OCI-LY1 (cell line): ENCODE results near the gene VSIG10L2.

ENCODE experiments used
- H2AFZ ChIP-seq: fragments of 200-600 bp; sonication (generic), shearing (Covaris generic); 2 replicates; pipeline ENCODE4 v1.6.0; 2014; ENCODE audit warnings: antibody characterized with exemption, mild to moderate bottlenecking, low read length
- H3F3A ChIP-seq: fragments of 200-600 bp; sonication (generic), shearing (Covaris generic); 2 replicates; pipeline ENCODE4 v1.6.0; 2014; ENCODE audit warnings: mild to moderate bottlenecking, antibody characterized with exemption, low read length, moderate library complexity; ENCODE audit not compliant: insufficient read depth
- H3K27ac ChIP-seq: fragments of 200-600 bp; sonication (generic); 2 replicates; pipeline ENCODE4 v1.5.1; 2014; ENCODE audit warnings: low read length, mixed run types, mild to moderate bottlenecking, low read depth; ENCODE audit not compliant: poor library complexity, severe bottlenecking
- H3K27me3 ChIP-seq: fragments of 200-600 bp; sonication (generic); 2 replicates; pipeline ENCODE4 v1.6.0; 2014; ENCODE audit warnings: antibody characterized with exemption, mild to moderate bottlenecking, low read length, moderate library complexity; ENCODE audit not compliant: insufficient read depth
- H3K36me3 ChIP-seq: fragments of 200-600 bp; sonication (generic); 2 replicates; pipeline ENCODE4 v1.6.1; 2014; ENCODE audit warnings: mild to moderate bottlenecking, antibody characterized with exemption, low read length, moderate library complexity, mixed read lengths; ENCODE audit not compliant: insufficient read depth
- H3K4me1 ChIP-seq: fragments of 200-600 bp; sonication (generic); 2 replicates; pipeline ENCODE4 v1.5.1; 2014; ENCODE audit warnings: mild to moderate bottlenecking, low read length, moderate library complexity; ENCODE audit not compliant: insufficient read depth, severe bottlenecking
- H3K4me2 ChIP-seq: fragments of 200-600 bp; sonication (generic), shearing (Covaris generic); 2 replicates; pipeline ENCODE4 v1.6.1; 2014; ENCODE audit warnings: low read length
- H3K4me3 ChIP-seq: fragments of 200-600 bp; sonication (generic); 2 replicates; pipeline ENCODE4 v1.5.1; 2014; ENCODE audit warnings: low read length, low read depth, mild to moderate bottlenecking, mixed read lengths; ENCODE audit not compliant: poor library complexity, severe bottlenecking
- H3K79me2 ChIP-seq: fragments of 200-600 bp; shearing (Covaris generic); 2 replicates; pipeline ENCODE4 v1.6.1; 2016; ENCODE audit warnings: mixed run types, low read length, mixed read lengths; ENCODE audit not compliant: insufficient read depth
- H3K9ac ChIP-seq: fragments of 200-600 bp; sonication (generic), shearing (Covaris generic); 2 replicates; pipeline ENCODE4 v1.6.1; 2014; ENCODE audit warnings: mild to moderate bottlenecking, low read length, mixed read lengths
- H3K9me2 ChIP-seq: fragments of 200-600 bp; sonication (generic), shearing (Covaris generic); 2 replicates; pipeline ENCODE4 v1.6.1; 2014; ENCODE audit warnings: low read depth, mild to moderate bottlenecking, low read length, mixed read lengths
- H3K9me3 ChIP-seq: fragments of 200-600 bp; shearing (Covaris generic); 2 replicates; pipeline ENCODE4 v1.6.1; 2014; ENCODE audit warnings: low read length, mixed read lengths
- H4K20me1 ChIP-seq: fragments of 200-600 bp; sonication (generic), shearing (Covaris generic); 2 replicates; pipeline ENCODE4 v1.6.0; 2016; ENCODE audit warnings: mild to moderate bottlenecking, low read length; ENCODE audit not compliant: insufficient read depth
- CTCF ChIP-seq: fragments of 200-600 bp; sonication (generic), shearing (Covaris generic); IDR thresholded peaks from 2 replicates; pipeline ENCODE4 v1.5.1; 2017; ENCODE audit warnings: mild to moderate bottlenecking, antibody characterized with exemption, low read length, moderate library complexity, mixed read lengths
- EZH2 ChIP-seq: fragments of 200-600 bp; sonication (generic), shearing (Covaris generic); IDR thresholded peaks from 2 replicates; pipeline ENCODE4 v1.8.0; 2017; ENCODE audit warnings: borderline replicate concordance, mixed run types, mild to moderate bottlenecking, antibody characterized with exemption, low read length, moderate library complexity, mixed read lengths

VSIG10L2 gene

GRCh38 chr11:125945797-125946520 is at the start of gene VSIG10L2:
TSS of gene VSIG10L2 (plus strand) at chr11:125946044. CDS start at chr11:125946056, 12 bp downstream.
- no peaks in the 10 kb centered on the region for H3K79me2 ChIP-seq

GRCh38 chr11:125901872-125902271 is 44.0 kb upstream of the VSIG10L2 start:
- H2AFZ ChIP-seq = no peak overlapping the region
- no peaks in the 10 kb centered on the region for H3K27me3 ChIP-seq
- H3K4me1 ChIP-seq = peaks cover 10% of the 10 kb centered on the region
- H3K9me2 ChIP-seq = no peaks in the 10 kb centered on the region
- no peaks in the 10 kb centered on the region for H3K9me3 ChIP-seq
- H3K36me3 ChIP-seq = peaks cover 20% of the 10 kb centered on the region; the same call in 1 of the 2 replicates
- H3K27ac ChIP-seq = no peak overlapping the region
- peak overlapping the region; percentile 76; the same call in 1 of the 2 replicates for H3K4me2 ChIP-seq
- H3K4me3 ChIP-seq = peak overlapping the region; percentile 84
- H4K20me1 ChIP-seq = no peaks in the 10 kb centered on the region
- no peaks in the 10 kb centered on the region for H3F3A ChIP-seq
- peaks cover 25% of the 10 kb centered on the region for H3K79me2 ChIP-seq
- no peak for TF ChIP-seq CTCF
- TF ChIP-seq EZH2 = no peak
- H3K9ac ChIP-seq = no peak overlapping the region

More at GRCh38 chr11:125945797-125946520, at the start of gene VSIG10L2:
- H3K9me3 ChIP-seq = no peaks in the 10 kb centered on the region
- TF ChIP-seq CTCF = no peak
- no peaks in the 10 kb centered on the region for H3F3A ChIP-seq
- H3K9me2 ChIP-seq = no peaks in the 10 kb centered on the region
- H2AFZ ChIP-seq = no peak within 1 kb of the TSS
- H4K20me1 ChIP-seq = no peaks in the 10 kb centered on the region
- no peaks in the 10 kb centered on the region for H3K27me3 ChIP-seq
- H3K4me1 ChIP-seq = no peaks in the 10 kb centered on the region
- H3K9ac ChIP-seq = no peak within 1 kb of the TSS
- H3K36me3 ChIP-seq = no peaks in the 10 kb centered on the region
- H3K4me3 ChIP-seq = no peak within 1 kb of the TSS
- H3K27ac ChIP-seq = no peak within 1 kb of the TSS
- H3K4me2 ChIP-seq = no peak within 1 kb of the TSS

DNA sequence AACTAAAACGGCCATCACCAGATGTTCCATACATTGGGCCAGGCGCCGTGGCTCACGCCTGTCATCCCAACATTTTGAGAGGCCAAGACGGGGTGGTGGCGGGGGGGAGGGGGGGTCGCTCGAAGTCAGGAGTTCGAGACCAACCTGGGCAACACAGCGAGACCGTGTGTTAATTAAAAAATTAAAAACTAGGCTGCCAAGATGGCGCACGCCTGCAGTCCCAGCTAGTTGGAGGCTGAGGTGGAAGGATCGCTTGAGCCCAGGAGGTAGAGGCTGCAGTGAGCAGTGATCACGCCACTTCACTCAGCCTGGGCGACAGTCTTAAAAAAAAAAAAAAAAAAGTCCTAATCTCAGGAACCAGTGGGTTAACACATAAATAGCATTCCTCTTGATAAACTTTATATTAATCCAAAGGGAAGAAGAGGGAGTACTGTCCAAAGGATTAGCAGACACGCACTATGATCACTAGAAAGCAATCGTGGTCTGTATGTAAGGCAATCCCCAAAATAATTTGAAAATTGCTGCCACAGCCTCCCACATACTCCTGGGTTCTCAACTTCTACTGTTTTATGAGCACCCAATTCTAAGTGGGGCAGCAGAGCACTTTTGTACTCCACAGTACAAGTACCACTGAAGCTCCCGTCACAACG is 43.4 kb upstream of the VSIG10L2 start:
- H3K9me3 ChIP-seq = no peaks in the 10 kb centered on the region
- peaks cover 20% of the 10 kb centered on the region for H3K79me2 ChIP-seq

More for the DNA sequence above, 43.4 kb upstream of the VSIG10L2 start:
- H3K27ac ChIP-seq = no peak overlapping the region
- H3K36me3 ChIP-seq = peaks cover 20% of the 10 kb centered on the region; the same call in 1 of the 2 replicates
- no peaks in the 10 kb centered on the region for H4K20me1 ChIP-seq
- no peaks in the 10 kb centered on the region for H3K27me3 ChIP-seq
- TF ChIP-seq CTCF = no peak
- TF ChIP-seq EZH2 = no peak
- H3K9ac ChIP-seq = peak overlapping the region; percentile 79
- peak overlapping the region; percentile 76 for H3K4me2 ChIP-seq
- no peak overlapping the region for H2AFZ ChIP-seq
- peak overlapping the region; percentile 84 for H3K4me3 ChIP-seq
- no peaks in the 10 kb centered on the region for H3F3A ChIP-seq
- H3K9me2 ChIP-seq = no peaks in the 10 kb centered on the region
- H3K4me1 ChIP-seq = peaks cover 10% of the 10 kb centered on the region
